HG02943 (cell line): Measurements from ENCODE around the gene CHRNA3.

Experiments
- ATAC-seq: cut with Tn5 transposase; IDR thresholded peaks from one replicate; pipeline ENCODE4 v1.9.1; 2021; ENCODE audit warnings: mild to moderate bottlenecking, low read depth, moderate library complexity; ENCODE audit not compliant: unreplicated experiment

CHRNA3 gene

DNA sequence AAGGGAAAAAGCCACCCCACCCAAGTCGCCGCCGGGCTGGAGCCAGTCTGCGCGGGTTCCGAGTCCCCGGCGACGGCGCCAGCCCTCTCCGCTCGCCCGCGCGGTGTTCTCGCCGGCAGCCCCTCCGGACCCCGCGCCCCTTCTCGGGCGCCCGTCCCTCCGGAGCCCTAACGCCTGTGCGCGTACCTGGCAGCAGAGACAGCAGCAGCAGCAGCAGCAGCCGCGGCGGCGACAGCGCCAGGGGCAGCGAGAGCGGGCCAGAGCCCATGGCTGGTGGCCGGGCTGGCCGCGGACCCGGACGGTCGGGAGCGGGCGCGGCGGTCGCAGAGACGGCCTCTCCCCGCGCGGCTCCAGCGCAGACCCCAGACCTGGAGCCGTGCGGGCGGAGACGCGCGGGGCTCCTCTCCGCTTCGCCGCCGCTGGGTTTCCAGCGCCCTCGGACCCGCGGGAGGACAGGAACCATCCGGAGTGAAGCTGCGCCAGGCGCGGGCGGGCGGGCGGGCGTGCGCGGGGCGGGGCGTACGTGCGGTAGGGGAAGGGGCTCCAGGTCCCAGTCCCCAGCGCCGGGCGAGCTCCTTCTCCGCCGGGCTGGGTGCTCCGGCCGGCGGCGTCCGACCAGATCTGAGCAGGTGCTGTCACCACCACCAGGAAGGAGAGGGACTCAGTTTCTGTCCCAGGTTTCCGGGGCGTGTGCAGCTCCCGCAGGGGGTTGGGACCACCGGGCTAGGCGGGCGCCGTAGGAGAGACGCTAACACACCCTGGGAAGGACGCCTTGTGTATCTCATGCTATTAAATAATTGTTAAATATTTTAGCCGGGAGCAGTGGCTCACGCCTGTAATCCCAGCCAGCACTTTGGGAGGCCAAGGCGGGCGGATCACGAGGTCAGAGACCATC, at the start of gene CHRNA3:
CHRNA3 (minus strand) TSS at position 470 of the 895 bp plus-strand sequence; CDS start at position 268, 202 bp downstream.
- ATAC-seq = no peak

GRCh38 chr15:78668987-78669386, 48.2 kb upstream of the CHRNA3 start:
- ATAC-seq = no peak

DNA sequence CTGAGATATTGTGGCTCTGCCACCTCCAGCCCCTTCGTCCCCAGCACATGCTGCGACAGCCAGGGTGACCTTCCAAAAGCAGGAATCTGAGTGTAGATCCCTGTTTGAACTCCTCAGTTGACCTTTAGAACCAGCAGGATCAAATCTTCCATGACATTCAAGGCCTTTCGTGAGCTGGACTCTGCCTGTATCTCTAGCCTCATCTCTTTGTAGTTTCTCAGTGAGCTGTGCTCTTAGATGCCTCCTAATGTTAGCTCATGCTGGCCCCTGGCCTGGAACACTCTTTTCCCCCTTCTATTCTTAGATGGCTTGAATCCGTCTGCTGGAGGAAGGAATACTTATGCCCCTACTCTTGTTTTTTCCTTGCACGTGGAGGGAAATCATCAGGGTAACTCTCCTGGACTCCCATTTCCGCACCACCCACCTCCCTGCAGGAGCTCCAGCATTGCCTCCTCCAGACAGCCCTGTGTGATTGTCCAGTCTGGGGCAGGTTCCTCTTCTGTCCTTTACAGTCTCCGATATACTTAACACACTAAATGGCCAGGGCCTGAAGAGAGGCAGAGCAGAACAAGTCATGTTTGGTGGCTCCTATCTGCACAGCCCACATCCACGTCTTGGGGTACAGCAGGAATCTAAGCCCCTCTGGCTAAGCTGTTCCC, 46.9 kb upstream of the CHRNA3 start:
- no peak for ATAC-seq

GRCh38 chr15:78666010-78666409, 45.2 kb upstream of the CHRNA3 start:
- no peak for ATAC-seq

- no peak for ATAC-seq
These were observed 42.9 kb upstream of the CHRNA3 start for GRCh38 chr15:78663703-78664102.

GRCh38 chr15:78662028-78662427, 41.2 kb upstream of the CHRNA3 start:
- ATAC-seq = no peak

DNA sequence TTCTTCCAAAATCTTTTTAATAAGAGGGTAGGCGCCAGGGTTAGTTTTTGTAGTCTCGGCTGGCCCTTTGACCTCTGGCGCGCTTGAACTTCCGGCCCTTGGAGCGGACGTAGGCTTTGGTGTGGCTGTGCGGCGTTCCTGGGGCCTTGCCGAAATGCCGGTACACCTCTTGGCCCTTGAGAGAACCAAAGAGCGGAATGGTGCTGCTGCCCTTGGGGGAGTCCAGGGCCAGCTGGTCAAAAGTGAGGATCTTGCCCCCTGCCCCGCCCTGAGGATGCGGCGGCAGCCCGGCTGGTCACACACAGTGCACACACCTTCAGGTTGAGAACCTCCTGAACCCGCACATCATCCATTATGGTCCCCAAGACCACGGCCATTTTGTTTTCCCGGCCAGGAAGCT, 40.2 kb upstream of the CHRNA3 start:
- ATAC-seq = no peak

DNA sequence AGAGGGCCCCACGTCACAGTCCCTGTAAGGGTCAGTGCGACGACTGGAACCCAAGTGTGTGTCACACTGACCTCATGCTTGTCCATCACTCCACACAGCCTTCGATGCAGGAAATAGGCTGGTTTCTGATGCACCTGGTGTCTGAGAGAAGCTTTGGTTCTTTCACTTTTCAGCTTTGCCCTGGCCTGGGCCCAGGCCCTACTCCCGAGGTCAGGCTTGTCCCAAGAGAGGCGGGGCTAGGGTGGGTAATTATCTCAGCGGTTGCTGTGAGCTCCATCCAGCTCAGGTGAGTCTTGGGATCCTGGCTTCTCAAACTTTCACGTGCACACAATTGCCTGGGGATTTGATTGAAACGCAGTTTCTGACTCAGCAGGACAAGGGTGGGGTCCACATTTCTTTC, 39.8 kb upstream of the CHRNA3 start:
- no peak for ATAC-seq

DNA sequence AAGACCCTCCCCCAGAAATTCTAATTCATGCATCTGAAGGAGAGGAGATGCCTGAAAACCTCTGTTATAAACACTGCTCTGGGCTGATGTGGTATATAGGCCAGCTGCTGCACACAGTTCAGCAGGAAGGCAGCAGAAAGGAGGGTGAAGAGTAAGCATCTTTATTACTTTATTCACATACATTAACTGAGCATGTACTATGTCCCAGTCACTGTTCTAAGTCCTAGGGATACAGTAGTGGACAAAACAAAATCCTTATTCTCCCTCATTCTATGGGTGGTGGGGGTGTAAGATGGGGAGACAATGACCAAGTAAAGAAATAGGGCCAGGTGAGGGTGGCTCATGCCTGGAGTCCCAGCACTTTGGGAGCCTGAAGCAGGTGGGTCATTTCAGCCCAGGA, 38.0 kb upstream of the CHRNA3 start:
- ATAC-seq = no peak

DNA sequence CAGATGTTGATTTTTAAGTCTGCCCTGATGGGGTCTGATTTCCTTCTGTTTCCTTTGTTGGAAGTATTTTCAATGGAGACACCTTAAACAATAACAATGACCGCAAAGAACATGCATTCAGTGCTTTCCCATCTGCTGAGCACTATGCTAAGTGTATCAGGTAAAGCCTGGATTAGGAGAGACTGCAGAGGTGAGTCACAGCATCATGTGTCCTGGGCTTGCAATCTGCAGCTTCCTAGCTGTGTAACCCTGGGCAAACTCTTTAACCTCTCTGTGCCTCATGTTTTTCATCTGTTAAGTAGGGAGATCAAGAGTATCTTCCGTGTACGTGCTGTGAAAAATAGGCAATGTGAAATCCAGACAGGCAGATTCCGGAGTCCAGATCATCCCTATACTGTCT, 33.5 kb upstream of the CHRNA3 start:
- ATAC-seq = no peak

DNA sequence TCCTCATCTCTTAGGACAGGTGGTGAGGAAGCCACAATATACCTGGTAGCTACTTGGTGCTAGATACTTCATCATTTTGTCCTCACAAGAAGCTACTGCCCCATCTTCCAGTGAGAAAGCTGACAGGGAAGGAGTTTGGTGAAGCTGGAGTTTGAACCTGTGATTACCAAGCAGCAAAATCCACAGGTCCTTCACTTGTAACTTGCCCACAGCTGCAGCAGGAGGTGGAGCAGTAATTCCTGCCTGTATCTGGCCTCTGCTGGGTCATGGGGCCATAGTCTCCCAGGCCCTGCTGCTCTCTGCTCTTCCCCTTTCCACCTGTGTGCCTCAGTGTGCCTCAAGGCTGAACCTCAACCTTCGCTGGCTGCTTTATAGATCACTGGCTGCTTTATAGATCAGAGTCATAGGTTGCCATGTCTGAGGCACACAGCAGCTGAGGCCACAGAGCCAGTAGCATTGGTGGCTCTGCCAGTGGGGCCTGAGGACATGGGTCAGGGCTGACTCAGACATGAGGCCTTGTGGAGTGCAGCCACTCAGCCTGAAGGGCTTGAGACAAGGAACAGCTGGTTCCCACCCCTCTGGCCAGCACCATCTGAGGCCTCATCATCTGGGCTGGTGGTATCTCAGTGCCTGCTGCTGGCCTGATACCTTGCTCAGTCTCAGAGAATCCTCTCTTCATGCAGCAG, 31.3 kb upstream of the CHRNA3 start:
- no peak for ATAC-seq

DNA sequence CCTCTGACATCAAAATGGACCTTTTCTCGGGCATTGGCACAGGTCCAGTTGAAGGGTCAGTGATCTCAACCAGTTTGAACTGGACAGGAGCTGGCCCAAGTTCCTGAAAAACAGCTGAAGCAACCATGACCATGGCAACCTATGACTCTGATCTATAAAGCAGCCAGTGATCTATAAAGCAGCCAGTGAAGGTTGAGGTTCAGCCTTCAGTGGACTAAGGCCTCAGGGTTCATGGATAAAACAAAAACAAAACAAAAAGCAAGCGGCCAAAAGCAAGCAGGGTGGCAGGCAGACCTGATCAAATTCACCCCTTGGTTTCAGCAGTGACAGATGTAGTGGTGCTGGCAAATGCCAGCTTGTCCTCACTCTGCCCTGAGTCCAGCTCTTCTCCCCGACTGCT, 30.2 kb upstream of the CHRNA3 start:
- no peak for ATAC-seq

GRCh38 chr15:78650022-78650421, 29.2 kb upstream of the CHRNA3 start:
- no peak for ATAC-seq

DNA sequence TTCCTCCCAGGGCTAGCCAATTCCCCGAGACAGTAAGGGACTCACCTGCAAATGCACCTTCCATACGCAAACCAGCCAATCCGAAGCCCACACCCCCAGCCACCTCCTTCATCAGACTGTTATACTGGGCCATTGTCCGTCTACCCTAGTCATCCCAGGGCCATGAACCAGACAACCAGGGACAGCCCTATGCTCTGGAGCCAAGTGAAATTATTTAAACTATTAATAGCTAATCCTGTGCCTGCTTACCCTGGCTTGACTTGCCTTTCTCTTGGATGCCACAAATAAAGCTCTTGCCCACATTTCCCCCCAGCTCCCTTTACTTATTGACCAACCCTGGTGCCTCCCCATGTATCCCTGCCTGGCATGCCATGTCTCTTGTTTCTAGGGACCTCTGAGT, 24.2 kb upstream of the CHRNA3 start:
- ATAC-seq = no peak

DNA sequence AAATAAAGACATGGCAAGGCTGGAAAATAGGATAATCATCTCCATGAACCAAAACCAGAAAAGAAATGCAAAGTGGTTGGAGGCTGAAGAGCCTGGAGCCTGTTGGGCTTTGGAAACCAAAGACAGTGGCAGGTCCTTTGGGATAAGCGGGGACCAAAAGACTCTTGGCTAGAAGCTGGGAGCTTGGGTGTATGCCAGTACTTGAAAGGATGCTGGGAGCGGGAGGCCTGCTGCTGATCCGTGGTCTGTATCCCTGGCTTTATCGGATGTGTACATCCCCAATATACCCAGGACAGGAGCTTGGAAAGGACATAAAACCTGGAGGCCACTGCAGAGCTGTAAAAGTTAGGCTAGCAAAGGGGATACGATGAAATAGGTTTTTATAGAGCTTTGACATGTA, 21.5 kb upstream of the CHRNA3 start:
- ATAC-seq = no peak

GRCh38 chr15:78641749-78642275, 21.0 kb upstream of the CHRNA3 start:
- no peak for ATAC-seq

- ATAC-seq = no peak
These were observed 20.4 kb upstream of the CHRNA3 start, which contains the start of gene CHRNB4 for GRCh38 chr15:78641102-78641748. TSS of gene CHRNB4 (minus strand) at chr15:78641210. CDS start at chr15:78641133, 77 bp downstream.

DNA sequence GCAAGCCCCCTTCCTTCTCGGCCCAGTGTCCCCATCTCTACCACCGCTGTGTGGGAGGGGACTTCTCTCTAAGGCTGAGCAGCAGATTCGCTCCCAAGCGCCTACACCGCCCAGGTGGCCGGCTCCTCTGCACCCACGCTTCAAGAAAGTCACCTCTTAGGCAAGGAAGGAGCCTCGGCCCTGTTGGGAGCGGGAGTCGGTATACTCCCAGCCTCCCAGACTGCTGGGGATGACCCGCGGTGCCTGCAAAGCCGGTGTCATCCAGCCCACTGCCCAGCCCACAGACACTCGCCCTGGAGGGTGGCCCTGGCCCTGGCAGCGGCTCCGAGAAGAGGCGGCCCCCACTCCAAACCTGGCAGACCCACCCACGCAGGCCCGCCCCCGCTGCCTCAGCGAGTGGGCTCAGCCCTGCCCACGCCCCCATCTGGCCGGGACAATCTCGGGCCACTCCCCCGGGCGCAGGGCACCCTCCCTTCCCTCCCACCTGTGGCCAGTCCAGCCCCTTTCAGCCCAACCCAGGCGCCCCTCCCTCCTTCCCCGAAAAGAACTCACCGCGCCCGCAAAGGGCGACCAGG, 19.8 kb upstream of the CHRNA3 start:
- no peak for ATAC-seq

DNA sequence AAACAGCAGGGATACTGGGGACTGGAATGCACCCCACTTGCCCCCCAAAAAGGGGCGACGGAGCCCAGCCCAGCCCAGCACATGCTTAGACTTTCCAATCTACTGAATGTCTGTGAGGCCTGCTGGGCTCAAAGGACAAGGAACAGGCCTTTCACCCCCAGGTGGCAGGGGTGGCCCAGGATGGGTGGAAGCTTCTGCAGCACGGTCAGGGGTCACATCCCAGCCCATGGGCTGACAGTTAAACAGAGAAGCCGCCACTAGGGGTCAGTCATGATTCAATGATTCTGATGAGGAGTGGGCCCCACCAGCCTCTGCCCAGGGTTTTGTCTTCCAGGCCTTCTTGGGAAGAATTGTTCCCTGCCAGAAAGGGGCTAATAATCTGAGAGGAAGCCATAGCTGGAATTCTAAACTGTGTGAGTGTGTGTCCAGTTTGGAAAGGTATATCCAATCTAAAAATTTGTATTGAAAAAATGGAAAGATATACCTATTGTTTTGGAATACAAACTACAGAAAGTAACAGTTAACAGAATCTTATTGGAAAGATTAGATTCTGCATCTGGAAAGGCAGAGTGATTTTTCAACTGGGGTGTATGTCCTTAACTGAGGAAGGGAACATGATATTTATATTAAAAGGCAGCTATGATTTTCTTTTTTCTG, 18.0 kb upstream of the CHRNA3 start:
- no peak for ATAC-seq
